ENCODE data around the gene GNG12.
A peak's percentile ranks its signal among the peaks of the same experiment; 100 is the strongest.

GNG12 gene

DNA sequence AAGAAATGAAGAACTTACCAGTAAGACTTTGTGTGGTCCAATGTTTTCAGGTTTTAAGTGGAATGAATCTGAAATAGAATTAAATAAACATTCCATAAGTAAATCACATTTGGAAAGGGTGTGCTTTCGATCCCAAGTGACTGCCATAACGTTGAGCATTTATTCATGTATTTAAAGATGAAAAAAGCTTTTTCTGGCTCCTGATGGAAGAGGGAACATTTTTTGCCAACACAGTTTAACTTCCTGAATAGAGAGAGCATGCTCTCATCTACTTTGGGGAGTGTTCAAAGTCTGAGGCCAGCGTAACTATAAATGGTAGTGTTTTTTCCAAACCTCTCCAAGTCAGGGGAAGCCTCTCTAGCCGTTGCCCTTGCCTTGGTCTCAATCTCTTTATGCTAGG is 55.8 kb downstream of the GNG12 start:
- DNase-seq: no peak

DNA sequence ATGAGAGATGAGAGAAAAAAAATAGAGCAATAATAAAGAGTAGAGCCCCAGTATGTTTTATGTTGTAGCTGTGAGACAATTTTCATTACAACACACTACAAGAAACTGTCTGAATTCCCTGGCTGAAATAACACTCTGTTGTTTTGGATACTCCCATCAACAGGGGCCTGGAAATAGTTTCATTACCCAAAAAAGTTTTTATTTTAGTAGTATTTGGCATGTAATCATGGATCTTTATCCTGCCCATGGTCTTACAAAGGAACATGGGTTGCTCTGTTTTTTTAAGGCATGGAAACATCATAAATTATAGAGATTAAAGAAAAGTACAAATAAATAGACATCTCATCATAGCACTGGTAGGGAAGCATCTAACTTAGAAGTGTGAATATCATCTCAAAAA is 56.3 kb downstream of the GNG12 start:
- DNase-seq: no peak

DNA sequence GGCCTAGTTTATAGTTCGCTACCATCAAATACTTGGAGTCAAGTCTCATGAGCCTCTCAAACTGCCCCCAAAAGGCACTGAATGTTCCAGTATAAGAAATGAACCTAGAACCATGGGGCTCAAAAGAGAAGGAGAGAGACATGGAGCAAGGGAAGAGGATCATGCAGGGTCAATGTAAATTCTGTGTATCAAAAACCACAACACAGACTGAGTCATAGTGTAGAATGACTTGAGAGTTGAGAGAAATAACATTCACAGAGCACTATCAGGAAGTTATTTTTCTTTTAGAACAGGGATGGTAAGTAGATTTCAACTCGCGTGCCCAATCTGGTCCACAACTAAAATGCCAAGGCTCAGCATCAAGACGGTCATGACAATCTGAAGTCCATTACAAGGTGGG is 59.8 kb downstream of the GNG12 start:
- DNase-seq: no peak

DNA sequence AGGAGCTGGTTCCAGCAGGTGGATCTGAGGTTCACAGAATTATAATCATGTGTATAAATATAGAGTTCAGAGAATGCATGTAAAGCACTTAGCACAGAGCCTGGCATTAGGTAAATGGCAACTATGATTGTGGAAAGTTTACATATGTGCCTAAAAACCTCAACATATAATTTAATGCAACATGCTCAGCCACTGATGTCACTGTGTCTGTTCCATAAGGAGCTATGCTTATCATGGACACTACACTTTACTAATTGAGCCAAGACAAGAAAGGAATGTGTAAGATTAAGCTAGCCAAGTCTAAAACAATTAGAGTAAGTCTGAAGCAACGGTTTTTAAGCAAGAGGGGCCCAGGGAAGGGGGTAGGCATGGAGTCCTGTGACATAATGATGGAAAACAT is 61.5 kb downstream of the GNG12 start:
- DNase-seq: no peak

DNA sequence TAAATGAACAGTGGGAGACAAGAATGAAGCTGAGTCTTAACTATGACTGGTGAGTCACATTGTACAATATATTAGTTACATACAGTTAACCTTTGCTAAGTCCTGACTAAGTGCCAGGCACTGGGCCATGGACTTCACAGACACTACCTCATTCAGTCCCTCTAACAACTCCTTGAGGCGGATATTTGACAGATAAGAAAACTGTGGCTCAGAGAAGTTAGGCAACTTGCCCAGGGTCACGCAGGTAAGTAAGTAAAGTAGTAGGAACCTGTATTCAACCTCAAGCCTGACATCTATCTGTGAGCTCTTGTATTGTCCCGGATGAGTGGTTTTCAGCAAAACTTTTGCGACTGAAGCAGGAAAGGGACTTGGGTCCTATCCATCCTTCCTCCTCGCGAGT is 62.1 kb downstream of the GNG12 start:
- no peak for DNase-seq

DNA sequence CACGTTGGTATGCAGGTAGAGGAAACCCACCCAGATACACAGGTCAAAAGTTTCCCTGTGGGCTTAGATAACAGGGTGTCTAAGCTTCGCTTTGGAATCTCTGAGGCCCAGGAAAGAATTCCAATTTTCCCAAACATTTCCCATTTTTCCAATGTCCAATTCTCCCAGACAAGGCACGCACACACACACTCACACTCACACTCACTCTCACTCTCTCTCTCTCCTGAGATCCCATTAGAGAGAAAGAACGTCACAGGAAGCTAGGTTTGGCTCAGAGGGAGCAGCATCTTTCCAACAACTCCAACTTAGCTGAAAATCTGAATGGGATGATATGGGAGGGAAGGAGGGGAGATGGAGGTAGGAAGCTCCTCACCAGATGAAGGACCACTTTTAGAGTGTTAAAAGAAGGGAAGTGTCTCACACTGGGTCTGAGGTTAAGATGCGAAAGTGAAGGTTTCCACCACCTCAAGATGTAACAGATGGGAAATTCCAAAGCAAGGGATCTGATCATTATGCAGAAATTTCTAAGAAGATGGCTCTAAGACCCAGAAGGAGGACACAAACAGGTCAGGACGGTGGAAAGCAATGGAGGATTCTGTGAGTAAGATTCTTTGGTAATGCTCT is 63.5 kb downstream of the GNG12 start:
- DNase-seq: no peak

DNA sequence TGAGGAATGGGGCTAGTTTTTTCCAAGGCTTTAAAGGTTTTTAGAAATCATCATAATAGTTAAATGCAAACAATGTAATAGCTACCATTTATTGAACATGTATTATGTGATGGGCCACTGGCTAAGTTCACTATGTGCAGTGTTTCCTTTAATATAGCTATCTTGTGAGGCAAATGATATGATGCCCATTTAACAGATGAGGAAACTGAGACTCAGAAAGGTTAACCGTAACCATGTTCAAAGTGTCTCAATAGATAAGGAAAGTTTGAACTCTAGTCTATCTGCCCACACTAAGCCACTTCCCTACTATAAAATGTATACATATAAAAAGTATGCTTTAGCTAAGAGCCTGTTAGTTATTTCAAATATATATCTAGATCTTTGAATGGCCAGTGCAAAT is 64.8 kb downstream of the GNG12 start:
- DNase-seq: no peak

DNA sequence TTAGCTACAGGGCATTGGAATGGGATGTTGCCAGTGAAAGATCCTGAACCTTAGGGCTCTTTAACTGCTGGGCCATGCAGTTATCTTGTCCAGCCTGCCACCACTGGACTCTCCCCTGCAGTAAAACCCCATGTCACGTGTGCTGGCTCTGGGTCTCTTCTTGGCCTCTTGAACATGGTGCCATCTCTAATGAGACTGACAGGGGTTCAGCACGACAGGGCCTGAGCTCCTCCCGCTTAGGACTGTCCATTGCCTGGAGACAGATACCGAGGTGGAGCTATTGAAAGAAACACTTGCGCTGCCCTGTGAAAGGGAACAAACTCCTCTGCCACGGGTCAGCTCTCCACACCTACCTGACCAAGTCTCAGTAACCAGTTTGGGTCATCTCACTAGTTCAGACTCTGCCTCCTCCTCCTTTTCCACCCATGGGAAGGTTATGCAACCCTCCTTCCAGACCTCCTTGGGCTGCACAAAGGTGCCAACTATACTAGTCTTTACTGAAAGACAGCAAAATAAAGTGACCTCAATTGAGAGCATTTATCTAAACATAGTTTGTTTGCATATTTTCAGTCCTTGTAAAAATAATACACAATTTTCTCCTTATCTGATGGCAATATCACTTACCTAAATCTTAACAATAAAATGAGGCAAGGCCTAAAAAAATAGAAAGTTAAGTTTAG is 66.0 kb downstream of the GNG12 start:
- no peak for DNase-seq

DNA sequence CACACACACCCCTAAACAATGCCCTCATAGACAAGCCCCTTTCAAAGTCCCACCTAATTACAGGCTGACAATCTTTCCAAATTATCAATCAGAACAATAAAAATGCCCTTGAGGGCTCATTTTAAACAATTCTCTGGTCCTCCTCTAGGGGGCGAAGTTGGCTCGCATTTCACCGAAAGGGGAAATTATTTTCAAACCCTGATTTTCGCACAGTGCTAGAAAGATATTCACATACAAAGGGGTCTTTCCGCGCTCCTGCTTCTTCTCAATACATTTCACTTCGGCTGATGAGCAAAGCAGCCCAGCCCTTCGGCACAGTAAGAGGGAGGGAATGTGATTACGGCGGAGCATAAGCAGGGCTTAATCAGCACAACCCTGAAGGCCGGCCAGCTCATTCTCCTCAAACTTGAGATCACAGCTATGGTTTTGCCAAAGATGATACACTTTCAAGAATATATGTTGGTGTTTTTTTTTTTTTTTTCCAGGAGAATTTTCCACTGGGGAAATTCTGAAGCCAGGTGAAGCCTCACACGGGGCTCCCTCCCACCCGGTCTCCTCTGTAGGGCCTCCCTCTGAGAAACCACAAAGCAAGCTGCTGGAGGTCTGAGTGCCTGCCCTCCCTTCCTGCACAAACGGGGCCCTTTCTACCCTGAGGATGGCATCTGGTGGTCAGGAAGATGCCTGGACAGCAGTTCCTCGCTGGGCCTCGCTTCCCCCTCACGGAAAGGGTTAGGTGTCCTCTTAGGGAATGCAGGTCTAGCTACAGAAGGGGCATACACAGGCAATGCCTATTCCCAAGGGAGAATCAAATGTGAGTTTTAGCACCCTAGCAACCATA is 66.9 kb downstream of the GNG12 start:
- peak; percentile 46 for DNase-seq

DNA sequence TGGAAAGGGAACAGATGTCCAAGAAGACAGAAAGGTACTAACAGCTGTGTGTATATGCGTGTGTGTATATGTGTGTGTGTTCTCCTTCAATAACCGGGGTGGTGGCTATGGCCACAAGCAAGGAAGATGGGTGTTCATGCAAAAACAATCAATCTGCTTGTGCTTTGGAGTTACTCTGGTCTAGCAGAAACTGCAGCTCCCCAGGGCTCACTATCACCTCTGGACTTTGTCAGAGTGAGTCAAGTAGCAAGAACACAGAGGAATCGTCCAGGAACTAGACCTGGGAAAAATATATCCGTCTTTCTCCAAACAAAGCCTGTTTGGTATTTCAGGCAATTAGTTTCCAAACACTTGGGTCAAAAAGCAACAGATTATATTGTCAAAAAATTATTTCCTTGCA is 68.6 kb downstream of the GNG12 start:
- no peak for DNase-seq

DNA sequence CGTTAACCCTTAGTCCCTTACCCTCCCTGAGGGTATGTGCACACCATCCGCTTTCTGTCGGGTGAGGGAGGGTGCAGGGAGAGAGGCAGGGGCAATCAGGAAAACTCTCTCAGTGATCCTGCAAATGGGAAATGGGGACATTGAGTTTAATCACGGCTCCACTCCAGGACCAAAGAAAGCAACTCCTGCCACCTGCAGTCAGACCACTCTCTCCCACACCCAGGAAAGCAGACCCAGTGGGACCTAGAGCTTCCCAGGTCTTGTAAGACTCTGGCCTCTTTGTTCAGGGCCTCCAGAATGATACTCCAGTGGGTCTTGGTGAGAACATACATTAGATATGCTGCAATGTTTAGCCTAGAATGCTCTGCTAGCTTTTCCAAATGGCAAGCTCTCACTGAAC is 71.5 kb downstream of the GNG12 start:
- DNase-seq: no peak

DNA sequence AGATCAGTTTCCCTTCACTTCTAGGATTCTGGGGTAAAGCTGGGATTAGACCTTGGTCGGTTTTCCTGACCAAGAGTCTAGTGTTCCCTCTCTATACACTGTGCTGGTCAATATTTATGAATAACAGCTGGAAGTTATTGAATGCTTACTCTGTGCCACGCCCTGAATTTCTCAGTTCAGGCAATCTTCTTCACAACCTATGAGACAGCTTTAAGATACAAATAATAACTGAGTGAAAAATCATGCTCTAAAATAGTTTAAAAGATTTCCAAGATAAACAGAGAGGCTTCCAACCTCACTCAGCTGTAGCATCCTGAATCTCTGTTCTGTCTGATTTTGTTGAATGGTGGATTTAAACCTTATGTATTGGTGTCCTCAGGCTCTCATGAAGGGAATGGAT is 72.2 kb downstream of the GNG12 start:
- no peak for DNase-seq

DNA sequence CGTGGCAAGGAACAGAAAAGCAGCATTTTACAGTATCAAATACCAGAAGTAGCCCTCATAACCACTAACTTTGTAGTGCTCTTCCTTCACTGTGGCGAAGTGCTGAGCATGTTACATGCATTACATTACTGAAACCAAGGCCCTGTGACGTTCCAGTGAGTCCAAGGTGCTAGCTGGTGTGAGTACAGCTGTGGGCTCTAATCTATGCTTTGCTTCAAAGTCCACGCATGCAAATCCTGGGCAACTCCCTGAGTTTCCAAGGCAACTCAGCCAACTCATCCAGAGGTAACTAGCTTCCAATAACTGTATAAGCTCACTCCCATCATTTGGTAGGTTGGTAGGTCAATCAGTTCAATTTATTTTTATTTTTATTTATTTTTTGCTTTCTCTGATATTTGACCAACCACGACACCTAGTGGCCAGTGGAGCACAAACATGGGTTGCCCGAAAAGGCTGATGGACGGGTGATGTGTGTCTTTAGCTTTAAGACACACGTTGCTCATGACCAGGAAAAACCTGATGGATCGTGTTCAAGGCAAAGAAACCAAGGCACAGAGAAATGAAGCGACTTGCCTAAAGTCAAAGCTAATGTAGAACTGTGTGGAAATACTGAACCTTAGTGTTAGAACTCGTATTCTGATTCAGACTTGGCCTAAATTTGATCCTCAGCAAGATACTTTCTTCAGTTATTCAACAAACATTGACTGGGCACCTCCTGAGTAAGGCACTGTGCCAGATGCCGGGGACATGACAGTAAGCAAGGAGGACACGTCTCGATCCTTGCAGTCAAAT is 73.0 kb downstream of the GNG12 start:
- DNase-seq: peak; percentile 55

DNA sequence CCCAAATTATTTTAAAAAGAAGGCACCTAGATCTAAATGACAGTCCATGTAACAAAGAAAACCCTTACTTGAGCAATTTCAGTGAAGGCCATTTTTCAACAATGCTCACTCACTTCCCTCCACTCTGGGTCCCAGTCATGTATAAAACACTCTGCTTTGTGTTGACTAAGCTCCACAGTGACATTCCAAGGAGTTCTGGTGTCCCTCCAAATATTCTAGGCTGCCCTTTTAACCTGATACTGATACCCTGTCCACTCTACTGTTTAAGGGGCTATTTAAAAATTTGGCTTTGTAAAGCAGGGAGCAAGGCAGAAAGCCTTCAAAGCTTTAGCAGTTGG is 73.6 kb downstream of the GNG12 start:
- DNase-seq: no peak

DNA sequence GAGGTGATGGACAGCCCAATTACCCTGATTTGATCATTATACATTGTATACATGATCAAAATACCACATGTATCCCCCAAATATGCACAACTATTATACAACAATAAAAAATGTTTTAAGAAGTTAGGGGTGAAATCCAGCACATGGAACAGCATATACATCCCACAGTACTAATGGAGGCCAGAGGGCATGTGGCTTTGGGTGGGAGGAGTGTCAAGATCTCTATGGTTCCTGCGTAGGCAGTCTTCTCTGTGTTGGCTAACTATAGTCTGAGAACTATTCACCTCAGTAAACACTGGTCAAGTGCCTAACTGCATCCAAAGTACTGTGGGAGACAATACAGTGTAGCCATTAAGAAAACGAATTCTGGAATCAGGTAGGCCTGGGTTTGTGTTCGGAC is 74.2 kb downstream of the GNG12 start:
- DNase-seq: no peak

DNA sequence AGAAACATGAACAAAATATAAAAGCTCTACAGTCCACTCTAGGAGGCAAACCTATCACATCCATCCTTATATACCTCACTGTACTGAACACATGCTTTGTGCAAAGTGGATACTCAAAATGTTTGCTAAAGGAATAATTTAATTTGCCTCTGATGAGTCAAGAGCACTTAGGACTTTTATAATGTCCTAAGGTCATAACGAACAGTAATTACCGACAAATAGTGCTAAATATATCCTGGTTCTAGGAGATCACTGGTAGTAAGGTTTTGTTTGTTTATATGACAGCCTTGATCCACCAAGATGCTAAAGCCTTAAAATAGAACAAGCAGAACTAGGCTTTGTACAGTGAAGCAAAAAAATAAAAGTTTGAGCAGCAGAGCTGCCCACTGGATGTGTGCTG is 77.6 kb downstream of the GNG12 start:
- DNase-seq: peak; percentile 10

DNA sequence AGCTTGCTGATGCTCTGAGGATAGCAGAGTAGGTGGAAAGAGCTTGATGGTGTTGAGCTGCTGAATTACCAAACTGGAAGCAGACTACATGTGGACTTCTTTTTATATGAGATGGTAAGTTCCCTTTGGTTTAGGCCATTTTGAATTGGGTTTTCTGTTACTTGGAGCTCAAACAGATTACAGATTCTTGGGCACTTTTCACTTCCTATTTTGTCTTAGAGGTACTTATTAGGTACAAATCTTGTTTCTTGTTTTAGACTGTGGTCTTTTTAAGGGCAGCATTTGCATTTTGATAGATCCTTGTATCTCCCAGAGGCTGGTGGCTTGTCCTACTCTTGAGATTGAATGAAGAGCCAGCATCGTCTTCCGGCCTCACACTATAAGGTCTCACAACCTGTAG is 78.1 kb downstream of the GNG12 start:
- DNase-seq: no peak

DNA sequence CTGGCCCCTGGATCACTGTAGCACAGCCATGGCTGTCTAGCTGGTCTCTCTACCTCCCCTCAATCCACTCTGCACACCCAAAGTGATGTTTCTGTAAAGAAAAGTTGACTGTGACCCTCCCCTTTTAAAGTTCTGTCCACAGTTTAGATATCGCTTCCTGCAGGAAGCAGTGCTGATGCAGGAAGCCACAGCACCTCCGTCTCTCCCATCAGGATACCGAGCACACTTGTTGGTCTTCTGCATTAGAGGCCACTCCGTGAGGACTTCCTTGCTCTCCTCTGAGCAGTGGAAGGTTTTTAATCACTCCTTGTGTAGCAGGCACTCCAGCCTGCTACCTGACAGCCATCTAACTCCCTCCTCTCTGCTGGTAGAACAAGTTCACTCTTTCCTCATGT is 78.7 kb downstream of the GNG12 start:
- no peak for DNase-seq

DNA sequence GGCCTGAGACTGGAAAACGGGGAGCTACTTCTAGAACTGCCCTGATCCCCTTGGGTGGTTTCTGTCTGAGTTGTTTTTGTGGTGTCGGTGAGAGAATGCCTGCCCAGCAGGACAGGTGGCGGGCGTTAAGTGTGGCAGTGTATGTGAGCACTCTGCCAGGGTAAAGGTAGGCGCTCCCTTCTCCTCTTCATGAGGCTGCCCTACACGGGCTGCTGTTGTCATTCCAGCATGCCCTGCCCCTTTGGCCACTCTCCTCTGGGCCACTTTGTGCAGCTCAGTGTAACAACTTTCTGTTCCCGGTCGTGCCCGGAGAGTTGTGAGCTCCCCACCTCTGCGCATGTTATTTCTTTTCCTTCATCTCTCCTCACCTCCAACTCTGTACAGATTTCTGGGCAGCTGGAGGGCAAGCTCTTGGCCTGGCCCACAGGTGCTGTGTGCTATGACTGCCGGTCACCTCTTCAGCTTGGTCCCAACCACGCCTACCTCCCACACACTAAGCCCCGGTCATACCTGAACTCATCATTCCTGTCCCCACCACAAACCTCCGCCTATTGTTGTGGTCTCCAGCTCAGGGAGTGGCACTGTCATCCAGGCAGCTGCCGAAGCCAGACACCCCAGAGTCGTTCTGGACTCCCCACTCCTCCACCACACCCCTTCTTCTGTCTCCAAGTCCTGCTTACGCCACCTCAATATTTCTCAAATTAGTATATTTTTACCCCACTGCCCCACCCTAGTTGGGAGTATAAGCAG is 79.3 kb downstream of the GNG12 start:
- DNase-seq: no peak

DNA sequence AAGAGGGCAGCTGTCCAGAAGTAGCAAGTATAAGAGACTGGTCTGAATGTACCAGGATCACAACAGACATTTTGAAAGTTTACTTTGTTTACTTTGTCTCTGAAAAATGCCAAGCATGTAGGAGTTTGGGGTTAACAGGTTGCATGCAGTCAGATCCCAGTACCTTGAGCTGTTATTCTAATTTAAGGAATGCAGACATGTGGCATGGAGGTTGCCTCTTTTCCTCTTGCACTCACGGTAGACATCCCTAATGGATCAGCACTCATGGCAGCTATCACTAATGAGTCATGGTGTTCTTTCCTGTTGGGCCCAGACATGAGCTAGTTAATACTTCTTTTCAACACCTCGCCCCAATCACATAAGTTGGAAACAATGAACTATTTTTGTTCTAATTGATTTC is 81.0 kb downstream of the GNG12 start:
- DNase-seq: no peak

DNA sequence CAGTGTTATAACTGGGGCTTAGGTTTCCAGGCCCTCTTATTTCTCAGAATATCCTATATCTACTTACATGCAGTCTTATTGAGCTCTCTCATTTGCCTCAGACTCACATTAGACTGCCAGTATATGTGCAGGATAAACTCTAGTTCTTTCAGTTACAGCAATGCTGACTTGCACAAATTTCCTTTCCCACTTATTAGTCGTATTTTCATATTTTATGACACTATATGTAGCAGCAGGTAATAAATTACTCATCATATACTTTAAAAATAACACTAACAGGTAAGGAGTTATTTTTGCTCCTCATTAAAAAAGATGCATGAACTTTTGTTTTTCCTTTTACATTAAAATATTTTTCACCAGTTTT is 82.6 kb downstream of the GNG12 start:
- DNase-seq: no peak

DNA sequence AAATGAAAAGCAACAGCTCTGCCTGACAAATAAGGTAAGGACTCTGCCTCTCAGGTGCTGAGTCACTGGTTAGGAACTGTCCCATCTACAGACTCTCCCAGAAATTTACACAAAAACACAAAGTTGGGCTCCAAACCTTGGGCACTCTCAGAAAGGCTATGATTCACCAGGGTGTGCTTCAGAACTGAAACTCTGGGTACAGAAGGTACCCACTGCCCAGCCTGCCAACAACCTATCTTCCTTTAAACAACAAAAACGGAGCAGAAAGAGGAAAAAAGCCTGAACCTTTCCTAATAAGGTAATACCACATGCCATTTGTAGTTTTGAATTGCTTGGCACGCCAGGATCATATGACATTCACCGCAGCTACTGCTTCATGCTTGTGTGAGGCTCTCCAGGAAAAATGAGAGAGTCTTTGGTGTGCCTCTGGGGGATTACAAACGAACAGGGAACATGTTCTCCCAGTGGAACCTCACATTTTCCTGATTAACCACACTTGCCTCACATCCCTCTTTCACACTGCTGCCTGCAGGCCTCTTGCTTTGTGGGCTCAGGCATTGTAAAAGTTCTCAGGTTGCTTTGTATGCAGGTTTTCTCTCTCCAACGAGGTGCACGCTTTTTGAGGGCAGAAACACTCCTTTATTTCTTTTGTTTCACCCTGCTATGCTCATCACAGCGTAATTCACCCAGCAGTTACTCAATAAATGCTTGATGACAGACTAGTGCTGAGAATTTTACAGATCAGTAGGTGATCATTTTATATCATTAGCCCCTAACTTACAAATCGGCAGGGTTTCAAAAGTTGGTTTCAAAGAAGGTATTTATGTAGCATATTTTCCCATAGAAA is 83.2 kb downstream of the GNG12 start:
- DNase-seq: no peak

Data from NCI-H2227 treated with DMSO at 0.1 percent for 48 hours (cell line).